Measurements from ENCODE around the gene CSNK1G1.

DNA sequence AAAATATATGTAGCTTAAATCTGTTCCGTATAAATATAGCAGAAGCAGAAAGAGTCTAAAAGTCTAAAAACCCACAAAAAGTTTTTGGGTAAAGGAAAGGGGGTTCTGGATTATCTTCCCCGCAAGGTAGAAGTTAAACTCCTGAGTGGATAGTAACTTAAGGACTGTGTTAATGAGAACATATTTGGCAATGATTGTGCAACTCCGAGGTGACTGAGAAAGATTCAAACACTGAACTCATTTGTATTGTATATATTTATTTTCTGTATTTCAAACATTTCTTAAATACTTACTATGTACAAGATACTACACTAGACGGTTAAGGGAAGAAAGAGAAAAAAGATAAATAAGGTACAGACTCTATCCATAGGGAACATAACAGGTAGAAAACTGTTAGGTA lies 120.4 kb downstream of the CSNK1G1 start:
- TF ChIP-seq, protein P1, sequence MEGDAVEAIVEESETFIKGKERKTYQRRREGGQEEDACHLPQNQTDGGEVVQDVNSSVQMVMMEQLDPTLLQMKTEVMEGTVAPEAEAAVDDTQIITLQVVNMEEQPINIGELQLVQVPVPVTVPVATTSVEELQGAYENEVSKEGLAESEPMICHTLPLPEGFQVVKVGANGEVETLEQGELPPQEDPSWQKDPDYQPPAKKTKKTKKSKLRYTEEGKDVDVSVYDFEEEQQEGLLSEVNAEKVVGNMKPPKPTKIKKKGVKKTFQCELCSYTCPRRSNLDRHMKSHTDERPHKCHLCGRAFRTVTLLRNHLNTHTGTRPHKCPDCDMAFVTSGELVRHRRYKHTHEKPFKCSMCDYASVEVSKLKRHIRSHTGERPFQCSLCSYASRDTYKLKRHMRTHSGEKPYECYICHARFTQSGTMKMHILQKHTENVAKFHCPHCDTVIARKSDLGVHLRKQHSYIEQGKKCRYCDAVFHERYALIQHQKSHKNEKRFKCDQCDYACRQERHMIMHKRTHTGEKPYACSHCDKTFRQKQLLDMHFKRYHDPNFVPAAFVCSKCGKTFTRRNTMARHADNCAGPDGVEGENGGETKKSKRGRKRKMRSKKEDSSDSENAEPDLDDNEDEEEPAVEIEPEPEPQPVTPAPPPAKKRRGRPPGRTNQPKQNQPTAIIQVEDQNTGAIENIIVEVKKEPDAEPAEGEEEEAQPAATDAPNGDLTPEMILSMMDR (IDR thresholded peaks at IDR 0.05; ENCODE audit: low read depth, low read length), result no peak
- TF ChIP-seq EZH2phosphoT487 (IDR thresholded peaks at IDR 0.05; ENCODE audit: low read depth), result no peak

Data from OCI-LY3 (cell line).